Activated CD4-positive, CD25-positive, alpha-beta regulatory T cell treated with anti-CD3 and anti-CD28 coated beads, Interleukin-2, amount 50 U/mL, for 72 hours (primary cell): ENCODE results near the gene MANF.
A peak's percentile ranks its signal among the peaks of the same experiment; 100 is the strongest.

Experiments used
- DNase-seq: peaks from one replicate; pipeline ENCODE4 v3.0.0; 2021

Gene MANF

GRCh38 chr3:51390246-51391074, 5.4 kb downstream of the MANF start:
- no peak for DNase-seq

DNA sequence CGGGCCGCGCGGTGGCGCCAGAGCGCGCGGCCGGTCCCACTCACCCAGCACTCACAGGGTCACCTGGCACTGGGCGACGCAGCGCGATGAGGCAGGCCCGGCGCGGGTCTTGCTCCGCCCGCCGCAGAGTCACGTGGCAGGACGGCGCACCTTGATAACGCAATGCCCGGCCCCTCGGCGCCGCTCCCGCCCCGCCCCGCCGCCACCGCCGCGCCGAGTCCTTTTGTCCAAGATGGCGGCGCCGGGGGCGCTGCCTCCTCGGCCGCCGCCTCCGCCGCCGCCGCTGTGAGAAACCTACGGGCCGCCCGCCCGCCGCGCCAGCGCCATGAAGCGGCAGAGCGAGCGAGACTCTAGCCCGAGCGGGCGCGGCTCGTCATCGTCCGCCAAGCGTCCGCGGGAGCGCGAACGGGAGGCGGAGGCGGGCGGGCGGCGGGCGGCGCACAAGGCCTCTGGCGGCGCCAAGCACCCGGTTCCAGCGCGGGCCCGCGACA, 6.0 kb downstream of the MANF start, which contains the start of gene RBM15B:
Gene RBM15B, plus strand, starts transcription at position 211 of the 491 bp plus-strand sequence. Its CDS starts 115 bp downstream, at position 326.
- peak; percentile 98 for DNase-seq

- DNase-seq, result peak; percentile 63
These were observed 6.7 kb downstream of the MANF start for GRCh38 chr3:51391566-51392354.

DNA sequence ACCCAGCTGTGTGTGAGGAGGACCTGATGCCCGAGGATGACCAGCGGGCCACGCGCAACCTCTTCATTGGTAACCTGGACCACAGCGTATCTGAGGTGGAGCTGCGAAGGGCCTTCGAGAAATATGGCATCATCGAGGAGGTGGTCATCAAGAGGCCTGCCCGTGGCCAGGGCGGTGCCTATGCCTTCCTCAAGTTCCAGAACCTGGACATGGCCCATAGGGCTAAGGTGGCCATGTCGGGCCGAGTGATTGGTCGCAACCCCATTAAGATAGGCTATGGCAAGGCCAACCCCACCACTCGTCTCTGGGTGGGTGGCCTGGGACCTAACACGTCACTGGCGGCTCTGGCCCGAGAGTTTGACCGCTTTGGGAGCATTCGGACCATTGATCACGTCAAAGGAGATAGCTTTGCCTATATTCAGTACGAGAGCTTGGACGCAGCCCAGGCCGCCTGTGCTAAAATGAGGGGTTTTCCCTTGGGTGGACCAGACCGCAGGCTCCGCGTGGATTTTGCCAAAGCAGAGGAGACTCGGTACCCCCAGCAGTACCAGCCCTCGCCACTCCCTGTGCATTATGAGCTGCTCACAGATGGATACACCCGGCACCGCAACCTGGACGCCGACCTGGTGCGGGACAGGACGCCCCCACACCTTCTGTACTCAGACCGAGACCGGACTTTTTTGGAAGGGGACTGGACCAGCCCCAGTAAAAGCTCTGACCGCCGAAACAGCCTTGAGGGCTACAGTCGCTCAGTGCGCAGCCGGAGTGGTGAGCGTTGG, 7.5 kb downstream of the MANF start:
- no peak for DNase-seq

GRCh38 chr3:51393134-51393495, 8.0 kb downstream of the MANF start:
- no peak for DNase-seq

GRCh38 chr3:51393564-51393963, 8.5 kb downstream of the MANF start:
- DNase-seq, result no peak

DNA sequence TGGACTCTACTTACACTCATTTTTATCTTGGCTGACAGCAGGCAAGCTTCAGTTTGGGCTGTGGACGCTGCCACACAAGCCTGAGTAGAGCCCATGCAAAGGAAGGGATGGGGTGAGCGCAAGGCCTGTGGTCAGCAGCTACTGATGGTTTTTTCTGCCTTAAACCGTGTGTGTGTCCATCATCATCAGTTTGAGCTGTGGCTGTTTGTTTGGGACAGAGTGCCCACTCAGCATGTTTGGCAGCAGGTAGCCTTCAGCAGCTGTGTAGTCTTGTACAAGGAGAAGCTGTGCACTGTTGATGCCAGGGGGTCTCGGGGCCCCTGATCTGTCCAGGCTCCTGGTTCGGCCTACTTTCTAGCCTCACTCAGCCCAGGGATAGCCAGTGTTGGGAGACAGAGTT, 9.4 kb downstream of the MANF start:
- no peak for DNase-seq

DNA sequence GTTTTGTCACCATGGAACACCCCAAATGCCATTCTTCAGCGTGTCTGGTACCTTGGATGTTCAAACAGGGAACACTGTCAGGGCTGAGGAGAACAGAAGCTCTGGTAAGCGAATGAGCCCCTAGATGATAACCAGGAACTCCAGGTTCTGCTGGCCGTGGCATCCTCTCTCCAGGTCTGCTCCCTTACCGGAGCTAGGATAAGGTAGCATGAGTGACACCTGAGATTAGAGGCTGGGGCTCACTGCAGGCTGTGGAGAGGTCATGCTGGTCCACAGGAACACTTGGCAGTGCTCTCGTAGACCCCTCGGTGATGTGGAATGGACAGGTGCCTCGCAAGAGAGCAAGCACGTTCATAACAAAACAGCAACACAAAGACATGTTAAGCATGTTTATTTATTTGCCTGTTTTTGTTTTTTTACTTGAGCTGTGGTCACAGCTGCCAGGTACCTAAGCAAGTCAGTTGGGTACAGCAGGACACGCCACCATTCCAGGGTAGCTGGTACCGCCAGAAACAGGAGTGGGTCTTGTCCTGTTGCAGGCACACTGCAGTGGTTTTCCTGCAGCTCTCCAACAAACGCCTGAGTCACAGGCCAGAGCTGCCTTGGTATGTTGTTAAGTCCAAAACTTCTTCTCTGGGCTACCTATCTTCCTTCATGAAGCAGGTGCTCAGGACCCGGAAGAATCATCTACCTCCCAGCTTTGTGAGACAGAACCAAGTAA, 10.6 kb downstream of the MANF start:
- no peak for DNase-seq

GRCh38 chr3:51396401-51396800, 11.3 kb downstream of the MANF start:
- no peak for DNase-seq

DNA sequence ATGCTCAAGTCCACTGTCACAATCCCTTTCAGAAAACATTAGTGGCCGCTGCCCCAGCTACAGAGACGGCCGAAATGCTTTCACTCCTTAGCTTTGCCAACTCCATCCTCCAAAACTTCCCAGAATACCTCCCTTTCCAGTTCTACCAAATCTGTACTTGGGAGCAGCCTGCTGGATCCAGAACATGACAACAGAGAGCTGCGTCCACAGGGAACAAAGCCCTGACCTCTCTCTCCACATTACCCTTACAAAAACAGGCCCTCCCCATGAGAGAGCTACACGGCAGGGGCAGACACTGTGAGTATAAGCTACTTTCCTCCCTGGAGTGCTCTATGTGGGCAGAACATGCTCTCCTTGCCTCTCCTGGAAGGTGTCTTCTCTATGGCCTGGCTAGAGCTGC, 12.3 kb downstream of the MANF start:
- DNase-seq, result no peak

DNA sequence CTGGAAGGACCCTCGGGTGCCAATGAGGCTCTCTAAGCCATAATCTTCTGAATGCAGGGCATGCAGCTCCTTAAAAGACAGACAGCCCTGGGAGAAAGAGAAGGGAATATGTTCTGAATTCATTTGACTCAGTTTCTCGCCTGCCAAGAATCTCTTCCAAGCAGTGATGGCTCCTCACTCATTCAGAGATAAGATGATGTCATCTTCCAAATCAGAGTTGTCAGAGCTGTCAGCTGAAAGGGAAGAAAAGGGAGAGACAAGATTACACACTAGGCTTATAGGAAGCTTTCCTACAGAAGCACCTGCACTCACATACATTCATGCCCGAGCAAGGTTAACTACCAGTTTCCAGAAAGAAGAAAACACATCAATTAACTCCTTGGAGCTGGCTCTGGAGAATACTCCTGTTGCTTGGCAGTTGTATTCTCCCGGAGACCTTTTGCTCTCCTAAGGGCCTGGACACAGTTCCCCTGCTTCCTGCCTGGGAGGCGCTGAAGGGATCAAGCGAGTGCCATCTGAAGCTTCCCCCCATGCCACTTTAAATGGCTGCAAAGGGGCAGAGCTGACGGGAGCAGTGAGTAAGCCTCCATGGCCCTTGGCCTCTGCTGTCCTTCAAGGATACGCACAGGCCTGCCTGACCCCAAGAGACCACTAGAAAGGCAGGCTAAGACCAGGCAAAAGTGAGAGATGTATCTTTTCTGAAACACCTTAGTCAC, 13.7 kb downstream of the MANF start:
- no peak for DNase-seq

GRCh38 chr3:51400166-51400565, 15.1 kb downstream of the MANF start:
- no peak for DNase-seq

- DNase-seq, result no peak
These were observed 16.6 kb downstream of the MANF start for GRCh38 chr3:51401735-51402134.

GRCh38 chr3:51403675-51404074, 18.6 kb downstream of the MANF start:
- DNase-seq, result no peak

- no peak for DNase-seq
These were observed 22.9 kb downstream of the MANF start for GRCh38 chr3:51408021-51408420.

DNA sequence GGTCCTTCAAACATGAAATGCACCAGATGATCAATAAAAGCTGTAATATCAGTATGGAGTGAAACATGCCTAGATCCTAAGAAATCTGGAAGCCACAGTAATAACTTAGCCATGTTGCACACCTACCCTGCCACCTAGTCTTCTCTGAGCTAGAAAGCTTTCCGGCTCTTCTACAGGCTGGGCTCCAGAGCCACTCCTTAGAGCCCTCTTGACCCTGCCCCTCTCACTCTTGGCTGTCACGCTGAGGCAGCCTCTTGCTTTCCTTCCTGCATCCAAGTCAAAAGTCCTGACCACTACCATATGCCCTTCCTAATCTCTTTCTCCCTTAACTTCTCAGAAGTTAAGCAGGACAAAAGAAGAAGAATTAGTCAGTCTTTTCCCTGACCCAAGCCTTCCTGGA, 23.7 kb downstream of the MANF start:
- no peak for DNase-seq

GRCh38 chr3:51422211-51422610, 37.1 kb downstream of the MANF start:
- DNase-seq, result no peak

DNA sequence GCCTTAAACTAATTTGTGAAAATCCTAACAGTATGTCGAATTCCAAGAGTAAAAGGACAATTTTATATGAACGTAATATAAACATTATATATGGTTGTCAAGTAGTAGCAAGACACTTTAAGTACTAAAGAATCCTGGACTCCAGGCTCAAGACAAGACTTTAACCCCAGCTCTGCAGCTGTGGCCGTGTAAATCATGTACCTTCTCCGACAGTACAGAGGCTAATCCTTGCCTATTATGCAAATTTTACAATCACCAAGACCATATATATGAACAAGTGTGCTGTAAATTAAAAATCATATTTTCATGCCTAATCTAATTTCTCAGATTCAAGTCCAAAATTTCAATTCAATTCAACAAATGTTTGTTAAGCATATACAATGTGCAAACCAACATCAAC, 41.8 kb downstream of the MANF start:
- DNase-seq, result no peak

GRCh38 chr3:51429138-51429537, 44.0 kb downstream of the MANF start:
- no peak for DNase-seq

GRCh38 chr3:51434110-51434509, 49.0 kb downstream of the MANF start:
- no peak for DNase-seq

- DNase-seq, result no peak
These were observed 49.7 kb downstream of the MANF start for GRCh38 chr3:51434746-51435327.
